SK-N-SH treated with all-trans-retinoic acid at 6 μM for 48 hours (cell line): ENCODE results near the gene NLRP8.

Experiments
- ARNTL ChIP-seq: fragments of 450-650 bp; formaldehyde crosslinking; IDR thresholded peaks from 2 replicates; pipeline ENCODE4 v1.5.0; 2020; ENCODE audit warnings: low read depth, mild to moderate bottlenecking, moderate library complexity, borderline replicate concordance
- BACH2 ChIP-seq: fragments of 250-450 bp; sonication (Bioruptor Pico); IDR thresholded peaks from 2 replicates; pipeline ENCODE4 v1.9.0; 2021; ENCODE audit warnings: mild to moderate bottlenecking, borderline replicate concordance
- CSDC2 ChIP-seq: fragments of 250-450 bp; sonication (Bioruptor Pico); IDR thresholded peaks from 2 replicates; pipeline ENCODE4 v1.5.0; 2020; ENCODE audit warnings: mild to moderate bottlenecking, moderate library complexity
- RARB ChIP-seq: fragments of 250-450 bp; sonication (Bioruptor Pico); IDR thresholded peaks from 2 replicates; pipeline ENCODE4 v1.8.0; 2021; ENCODE audit warnings: mild to moderate bottlenecking, moderate library complexity
- TOX ChIP-seq: fragments of 250-450 bp; sonication (Bioruptor Pico); IDR thresholded peaks from 2 replicates; pipeline ENCODE4 v1.8.0; 2021; ENCODE audit warnings: mild to moderate bottlenecking, moderate library complexity, borderline replicate concordance
- ZNF565 ChIP-seq: fragments of 450-650 bp; formaldehyde crosslinking; conservative IDR thresholded peaks from 2 replicates; pipeline ENCODE4 v1.5.0; 2020; ENCODE audit warnings: low read depth, mild to moderate bottlenecking, moderate library complexity
- TF ChIP-seq, protein P1 (sequence below): fragments of 250-450 bp; sonication (Bioruptor Pico); IDR thresholded peaks from 2 replicates; pipeline ENCODE4 v1.5.1; 2021; ENCODE audit warnings: mild to moderate bottlenecking, moderate library complexity
- TF ChIP-seq, protein P2 (sequence below): fragments of 250-450 bp; sonication (Bioruptor Pico); IDR thresholded peaks from 2 replicates; pipeline ENCODE4 v1.5.1; 2020; ENCODE audit warnings: low read depth, mild to moderate bottlenecking, moderate library complexity
- TF ChIP-seq, protein P3 (sequence below): fragments of 250-450 bp; sonication (Bioruptor Pico); IDR thresholded peaks from 2 replicates; pipeline ENCODE4 v1.8.0; 2020; ENCODE audit warnings: mild to moderate bottlenecking, moderate library complexity, borderline replicate concordance

DNA sequence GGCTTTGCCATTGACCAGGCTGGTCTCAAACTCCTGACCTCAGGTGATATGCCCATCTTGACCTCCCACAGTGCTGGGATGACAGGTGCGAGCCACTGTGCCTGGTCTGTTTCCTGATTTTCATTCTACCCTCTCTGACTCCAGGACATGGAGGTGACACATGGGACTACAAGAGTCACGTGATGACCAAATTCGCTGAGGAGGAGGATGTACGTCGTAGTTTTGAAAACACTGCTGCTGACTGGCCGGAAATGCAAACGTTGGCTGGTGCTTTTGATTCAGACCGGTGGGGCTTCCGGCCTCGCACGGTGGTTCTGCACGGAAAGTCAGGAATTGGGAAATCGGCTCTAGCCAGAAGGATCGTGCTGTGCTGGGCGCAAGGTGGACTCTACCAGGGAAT lies 79.1 kb downstream of the NLRP8 start:
- no peak for TF ChIP-seq RARB
- no peak for TF ChIP-seq CSDC2 (CRISPR knock-in tag)
- TF ChIP-seq BACH2 (CRISPR knock-in tag) = no peak
- no peak for TF ChIP-seq ZNF565
- TF ChIP-seq, protein P1, sequence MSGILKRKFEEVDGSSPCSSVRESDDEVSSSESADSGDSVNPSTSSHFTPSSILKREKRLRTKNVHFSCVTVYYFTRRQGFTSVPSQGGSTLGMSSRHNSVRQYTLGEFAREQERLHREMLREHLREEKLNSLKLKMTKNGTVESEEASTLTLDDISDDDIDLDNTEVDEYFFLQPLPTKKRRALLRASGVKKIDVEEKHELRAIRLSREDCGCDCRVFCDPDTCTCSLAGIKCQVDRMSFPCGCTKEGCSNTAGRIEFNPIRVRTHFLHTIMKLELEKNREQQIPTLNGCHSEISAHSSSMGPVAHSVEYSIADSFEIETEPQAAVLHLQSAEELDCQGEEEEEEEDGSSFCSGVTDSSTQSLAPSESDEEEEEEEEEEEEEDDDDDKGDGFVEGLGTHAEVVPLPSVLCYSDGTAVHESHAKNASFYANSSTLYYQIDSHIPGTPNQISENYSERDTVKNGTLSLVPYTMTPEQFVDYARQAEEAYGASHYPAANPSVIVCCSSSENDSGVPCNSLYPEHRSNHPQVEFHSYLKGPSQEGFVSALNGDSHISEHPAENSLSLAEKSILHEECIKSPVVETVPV = no peak
- TF ChIP-seq, protein P2, sequence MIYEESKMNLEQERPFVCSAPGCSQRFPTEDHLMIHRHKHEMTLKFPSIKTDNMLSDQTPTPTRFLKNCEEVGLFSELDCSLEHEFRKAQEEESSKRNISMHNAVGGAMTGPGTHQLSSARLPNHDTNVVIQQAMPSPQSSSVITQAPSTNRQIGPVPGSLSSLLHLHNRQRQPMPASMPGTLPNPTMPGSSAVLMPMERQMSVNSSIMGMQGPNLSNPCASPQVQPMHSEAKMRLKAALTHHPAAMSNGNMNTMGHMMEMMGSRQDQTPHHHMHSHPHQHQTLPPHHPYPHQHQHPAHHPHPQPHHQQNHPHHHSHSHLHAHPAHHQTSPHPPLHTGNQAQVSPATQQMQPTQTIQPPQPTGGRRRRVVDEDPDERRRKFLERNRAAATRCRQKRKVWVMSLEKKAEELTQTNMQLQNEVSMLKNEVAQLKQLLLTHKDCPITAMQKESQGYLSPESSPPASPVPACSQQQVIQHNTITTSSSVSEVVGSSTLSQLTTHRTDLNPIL (CRISPR knock-in tag) = no peak
- TF ChIP-seq, protein P3, sequence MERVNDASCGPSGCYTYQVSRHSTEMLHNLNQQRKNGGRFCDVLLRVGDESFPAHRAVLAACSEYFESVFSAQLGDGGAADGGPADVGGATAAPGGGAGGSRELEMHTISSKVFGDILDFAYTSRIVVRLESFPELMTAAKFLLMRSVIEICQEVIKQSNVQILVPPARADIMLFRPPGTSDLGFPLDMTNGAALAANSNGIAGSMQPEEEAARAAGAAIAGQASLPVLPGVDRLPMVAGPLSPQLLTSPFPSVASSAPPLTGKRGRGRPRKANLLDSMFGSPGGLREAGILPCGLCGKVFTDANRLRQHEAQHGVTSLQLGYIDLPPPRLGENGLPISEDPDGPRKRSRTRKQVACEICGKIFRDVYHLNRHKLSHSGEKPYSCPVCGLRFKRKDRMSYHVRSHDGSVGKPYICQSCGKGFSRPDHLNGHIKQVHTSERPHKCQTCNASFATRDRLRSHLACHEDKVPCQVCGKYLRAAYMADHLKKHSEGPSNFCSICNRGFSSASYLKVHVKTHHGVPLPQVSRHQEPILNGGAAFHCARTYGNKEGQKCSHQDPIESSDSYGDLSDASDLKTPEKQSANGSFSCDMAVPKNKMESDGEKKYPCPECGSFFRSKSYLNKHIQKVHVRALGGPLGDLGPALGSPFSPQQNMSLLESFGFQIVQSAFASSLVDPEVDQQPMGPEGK = no peak
- no peak for TF ChIP-seq ARNTL
- TF ChIP-seq TOX (CRISPR knock-in tag) = no peak
